ENCODE results near the gene ATF6. TPM values are rescaled to one million over a fixed set of nuclear protein-coding genes. Genes with fewer than 3 reads are reported as not detected.

ATF6 gene
- total and polyA plus RNA-seq, 4 donors, result 10.0 to 22.5 (median 13.4) TPM

- Histone ChIP-seq H3K27ac (ENCODE audit: low read depth in 1 of 2, low read length in 2 of 2) (no peak overlapping the region), H3K4me3 (ENCODE audit: low read depth in 1 of 3, low read length in 3 of 3) (no peak overlapping the region), H3K9me3 (ENCODE audit: control insufficient read depth in 4 of 4, low read length in 3 of 4) (no peaks in the 10 kb centered on the region), H3K9ac (ENCODE audit: low read depth in 1 of 2, low read length in 2 of 2) (no peak overlapping the region), H3K27me3 (ENCODE audit: control insufficient read depth in 4 of 4, insufficient read depth in 4 of 4, low read length in 3 of 4) (no peaks in the 10 kb centered on the region), H3K4me1 (ENCODE audit: control insufficient read depth in 4 of 4, insufficient read depth in 4 of 4, low read length in 3 of 4) (no peaks in the 10 kb centered on the region), H3K36me3 (ENCODE audit: control insufficient read depth in 4 of 4, insufficient read depth in 3 of 4, low read depth in 1 of 4, low read length in 3 of 4) (no peaks in the 10 kb centered on the region)
- 84% methylated on average over 9 of the region's 9 CpGs for WGBS
- TF ChIP-seq YY1 (IDR thresholded peaks at IDR 0.05) (no peak), ATF3 (IDR thresholded peaks at IDR 0.05) (no peak), ZBTB33 (IDR thresholded peaks at IDR 0.05) (no peak), CTCF (IDR thresholded peaks at IDR 0.05; ENCODE audit: low read depth, low read length, missing input control) (no peak), RAD21 (IDR thresholded peaks at IDR 0.05) (no peak), FOXA2 (IDR thresholded peaks at IDR 0.05) (no peak), JUND (IDR thresholded peaks at IDR 0.05) (no peak), HNF4A (conservative IDR thresholded peaks at IDR 0.05) (no peak), EGR1 (IDR thresholded peaks at IDR 0.05; ENCODE audit: low read depth in 2 of 2) (no peak)
- DNase-seq (ENCODE audit: low spot score), result no peak
Observed at GRCh38 chr1:161994175-161994668, 228.1 kb downstream of the ATF6 start.

- Histone ChIP-seq H3K9me3 (ENCODE audit: control insufficient read depth in 4 of 4, low read length in 3 of 4) (no peaks in the 10 kb centered on the region), H3K27ac (ENCODE audit: low read depth in 1 of 2, low read length in 2 of 2) (no peak overlapping the region), H3K9ac (ENCODE audit: low read depth in 1 of 2, low read length in 2 of 2) (no peak overlapping the region), H3K4me3 (ENCODE audit: low read depth in 1 of 3, low read length in 3 of 3) (no peak overlapping the region), H3K4me1 (ENCODE audit: control insufficient read depth in 4 of 4, insufficient read depth in 4 of 4, low read length in 3 of 4) (no peaks in the 10 kb centered on the region), H3K36me3 (ENCODE audit: control insufficient read depth in 4 of 4, insufficient read depth in 3 of 4, low read depth in 1 of 4, low read length in 3 of 4) (no peaks in the 10 kb centered on the region), H3K27me3 (ENCODE audit: control insufficient read depth in 4 of 4, insufficient read depth in 4 of 4, low read length in 3 of 4) (no peaks in the 10 kb centered on the region)
- no peak for DNase-seq (ENCODE audit: low spot score)
- 76% methylated on average over 1 of the region's 1 CpG for WGBS
- TF ChIP-seq CTCF (IDR thresholded peaks at IDR 0.05; ENCODE audit: low read depth, low read length, missing input control) (no peak), RXRA (IDR thresholded peaks at IDR 0.05) (no peak), EGR1 (IDR thresholded peaks at IDR 0.05; ENCODE audit: low read depth in 2 of 2) (no peak), FOXA2 (IDR thresholded peaks at IDR 0.05) (no peak), REST (IDR thresholded peaks at IDR 0.05) (no peak), HNF4A (conservative IDR thresholded peaks at IDR 0.05) (no peak), MAX (IDR thresholded peaks at IDR 0.05) (no peak), FOXA1 (IDR thresholded peaks at IDR 0.05) (no peak), GABPA (IDR thresholded peaks at IDR 0.05 in 1 of 2, conservative IDR thresholded peaks at IDR 0.05 in 1 of 2) (no peak), HNF4G (IDR thresholded peaks at IDR 0.05) (no peak), RAD21 (IDR thresholded peaks at IDR 0.05) (no peak), JUND (IDR thresholded peaks at IDR 0.05) (no peak), SP1 (IDR thresholded peaks at IDR 0.05) (no peak), TAF1 (conservative IDR thresholded peaks at IDR 0.05) (no peak), YY1 (IDR thresholded peaks at IDR 0.05) (no peak), ZBTB33 (IDR thresholded peaks at IDR 0.05) (no peak)
Observed at GRCh38 chr1:161997152-161997551, 231.0 kb downstream of the ATF6 start.

Data from liver (tissue), 9 donors.